HG02970 (cell line): Measurements from ENCODE around the gene RNF11.

Experiments
- ATAC-seq: cut with Tn5 transposase; IDR thresholded peaks from one replicate; pipeline ENCODE4 v1.9.1; 2021; ENCODE audit warnings: mild to moderate bottlenecking, moderate library complexity, moderate number of reproducible peaks; ENCODE audit not compliant: unreplicated experiment, low FRiP score

The RNF11 gene

DNA sequence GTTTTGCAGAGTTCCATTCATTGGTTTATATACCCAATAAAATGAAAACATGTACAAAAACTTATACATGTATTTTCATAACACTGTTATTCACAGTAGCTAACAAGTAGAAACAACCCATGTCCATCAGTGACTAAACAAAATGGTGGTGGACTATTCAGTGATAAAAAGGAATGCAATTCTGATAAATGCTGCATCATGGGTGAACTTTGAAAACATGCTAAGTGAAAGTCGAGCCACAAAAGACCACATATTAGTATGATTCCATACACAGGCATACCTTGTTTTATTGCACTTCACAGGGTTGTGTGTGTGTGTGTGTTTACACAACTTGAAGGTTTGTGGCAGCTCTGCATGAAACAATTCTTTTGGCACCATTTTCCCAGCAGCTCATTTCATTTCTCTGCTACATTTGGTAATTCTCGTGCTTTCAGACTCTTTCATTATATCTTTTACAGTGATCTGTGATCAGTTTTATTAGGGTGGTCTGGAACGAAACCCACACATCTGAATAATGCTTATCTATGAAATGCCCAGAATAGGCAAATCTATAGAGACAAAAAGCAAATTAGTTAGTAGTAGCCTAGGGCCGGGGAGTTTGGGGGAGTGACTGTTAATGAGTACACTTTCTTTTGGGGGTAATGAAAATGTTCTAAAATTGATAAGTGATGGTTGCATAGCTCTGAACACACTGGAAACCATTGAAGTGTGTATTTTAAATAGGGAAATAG lies 27.2 kb downstream of the RNF11 start:
- ATAC-seq, result no peak

- ATAC-seq, result no peak
These were observed 28.4 kb downstream of the RNF11 start for GRCh38 chr1:51264451-51264850.

- ATAC-seq, result no peak
These were observed 29.5 kb downstream of the RNF11 start for GRCh38 chr1:51265618-51266017.

GRCh38 chr1:51266181-51266580 lies 30.1 kb downstream of the RNF11 start:
- no peak for ATAC-seq

DNA sequence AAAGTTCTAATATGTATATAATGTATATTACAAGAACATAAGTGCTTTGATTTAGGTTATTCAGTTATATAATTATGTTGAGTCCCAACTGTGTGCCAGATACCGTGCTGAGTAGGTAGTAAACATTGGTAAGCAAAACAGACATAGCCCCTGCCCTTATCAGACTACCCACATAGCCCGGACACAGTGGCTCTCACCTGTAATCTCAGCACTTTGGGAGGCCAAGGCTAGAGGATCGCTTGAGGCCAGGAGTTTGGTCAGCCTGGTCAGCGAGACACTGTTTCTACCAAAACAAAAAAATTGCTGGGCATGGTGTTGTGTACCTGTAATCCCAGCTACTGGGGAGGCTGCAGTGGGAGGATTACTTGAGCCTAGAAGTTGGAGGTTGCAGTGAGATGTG lies 30.7 kb downstream of the RNF11 start:
- ATAC-seq, result no peak

DNA sequence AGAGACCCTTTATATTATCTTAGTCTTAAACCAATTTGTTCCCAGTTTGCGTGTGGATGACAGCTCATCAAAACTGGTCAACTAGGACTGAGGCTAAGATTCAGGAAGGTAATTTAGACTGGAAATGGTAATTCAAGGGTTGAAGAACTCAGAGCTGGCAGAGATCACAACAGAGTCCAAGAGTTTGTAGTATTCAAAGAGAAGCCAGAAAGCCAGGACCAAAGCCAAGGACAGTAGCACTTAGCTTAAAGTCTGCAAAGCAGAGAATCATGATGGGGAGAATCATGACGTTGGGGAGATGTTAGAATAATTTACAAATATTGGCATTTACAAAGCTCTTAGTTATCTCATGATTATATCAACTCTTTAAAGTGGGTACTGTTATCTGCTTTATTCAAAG lies 32.6 kb downstream of the RNF11 start:
- no peak for ATAC-seq

- no peak for ATAC-seq
These were observed 34.7 kb downstream of the RNF11 start for GRCh38 chr1:51270751-51271150.

DNA sequence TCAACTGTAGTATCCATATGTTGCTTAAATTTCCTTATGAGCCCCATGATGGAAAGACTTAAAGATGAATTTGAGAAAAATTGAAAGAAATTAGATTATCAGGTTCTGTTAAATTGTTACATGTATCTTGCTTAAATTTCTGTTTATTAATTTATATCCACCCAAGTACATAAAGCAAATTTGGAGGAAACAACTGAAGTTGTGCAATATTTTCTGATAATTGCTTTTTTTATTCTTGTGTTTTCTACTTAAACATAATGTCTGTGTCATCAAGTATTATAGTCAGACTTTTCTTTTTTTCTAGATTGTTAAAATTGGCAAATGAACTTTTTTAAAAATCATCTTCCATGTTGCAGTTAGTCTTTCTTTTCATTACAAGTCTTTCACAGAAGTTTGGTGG lies 36.8 kb downstream of the RNF11 start:
- ATAC-seq, result no peak

GRCh38 chr1:51274676-51275075 lies 38.6 kb downstream of the RNF11 start:
- no peak for ATAC-seq

DNA sequence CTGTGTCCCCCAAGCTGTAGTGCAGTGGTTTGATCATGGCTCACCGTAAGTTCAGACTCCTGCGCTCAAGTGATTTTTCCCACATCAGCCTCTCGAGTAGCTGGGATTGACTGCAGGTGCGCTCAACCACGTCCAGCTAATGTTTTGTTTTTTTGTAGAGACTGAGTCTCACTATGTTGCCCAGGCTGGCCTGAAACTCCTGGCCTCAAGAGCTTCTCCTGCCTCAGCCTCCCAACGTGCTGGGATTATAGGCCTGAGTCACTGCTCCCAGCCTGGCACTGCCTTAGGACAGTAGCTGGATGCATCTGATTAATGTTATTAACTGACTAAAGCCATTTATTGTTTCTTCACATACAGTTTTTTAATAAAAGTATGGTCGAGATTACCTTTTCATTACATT lies 40.2 kb downstream of the RNF11 start:
- no peak for ATAC-seq

DNA sequence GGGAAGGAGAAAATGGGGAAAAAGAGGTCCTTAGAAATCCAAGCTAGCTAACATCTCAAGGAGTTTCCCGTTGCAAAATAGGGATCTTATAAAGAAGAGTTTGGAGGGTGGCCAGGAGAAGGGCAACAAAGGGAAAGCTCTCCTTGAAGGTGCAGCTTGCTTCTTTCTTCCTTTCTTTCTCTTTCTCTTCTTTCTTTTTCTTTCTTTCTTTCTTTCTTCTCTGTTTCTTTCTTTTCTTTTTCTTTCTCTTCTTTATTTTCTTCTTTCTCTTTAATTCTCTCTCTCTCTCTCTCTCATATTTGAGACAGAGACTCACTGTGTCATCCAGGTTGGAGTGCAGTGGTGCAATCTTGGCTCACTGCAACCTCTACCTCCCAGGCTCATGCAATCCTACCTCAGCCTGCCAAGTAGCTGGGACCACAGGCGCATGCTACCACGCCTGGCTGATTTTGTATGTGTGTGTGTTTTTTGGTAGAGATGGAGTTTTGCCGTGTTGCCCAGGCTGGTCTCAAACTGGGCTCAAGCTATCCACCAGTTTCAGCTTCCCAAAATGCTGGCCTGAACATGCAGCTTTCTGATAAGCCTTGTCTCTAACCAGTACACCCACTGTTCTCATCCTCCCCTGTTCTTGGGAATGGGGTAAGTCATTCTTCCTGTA lies 44.4 kb downstream of the RNF11 start:
- ATAC-seq, result no peak

DNA sequence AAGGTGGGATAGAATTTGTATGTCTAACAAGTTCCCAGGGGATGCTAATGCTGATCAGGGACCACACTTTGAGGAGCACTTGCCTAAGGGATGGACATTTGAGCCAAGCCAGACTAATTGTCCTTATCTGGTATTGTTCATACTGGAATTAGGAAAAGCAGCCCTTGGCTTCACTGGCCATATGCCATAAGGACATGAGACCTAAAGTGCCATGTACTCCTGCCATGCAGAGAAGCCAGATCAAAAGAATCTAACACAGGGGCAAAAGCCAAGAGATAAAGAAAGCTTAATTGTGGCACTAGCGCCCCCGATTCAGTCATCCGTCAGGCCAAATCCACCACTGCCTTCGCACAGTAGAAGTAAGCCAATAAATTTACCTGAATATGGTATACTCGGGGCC lies 45.7 kb downstream of the RNF11 start:
- no peak for ATAC-seq

GRCh38 chr1:51282605-51283004 lies 46.5 kb downstream of the RNF11 start:
- no peak for ATAC-seq

DNA sequence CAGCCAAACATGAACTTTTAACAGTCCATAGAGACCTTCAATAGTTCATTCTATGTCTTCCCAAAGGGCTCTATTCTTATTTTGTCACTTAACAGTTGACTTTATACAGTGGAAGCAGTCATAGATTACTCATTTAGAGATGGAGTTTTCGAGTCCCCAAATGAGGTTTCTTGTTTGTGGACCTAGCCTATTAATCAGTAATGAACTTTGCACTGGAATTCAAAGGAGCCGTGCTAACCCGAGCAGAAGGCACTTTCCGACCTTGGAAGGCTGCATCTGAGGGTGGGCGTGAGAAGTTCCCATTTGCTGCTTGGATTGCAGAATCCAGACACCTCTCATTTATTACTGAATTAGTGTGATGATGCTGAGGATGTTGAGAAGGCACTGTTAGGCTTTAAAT lies 47.9 kb downstream of the RNF11 start:
- ATAC-seq, result no peak

DNA sequence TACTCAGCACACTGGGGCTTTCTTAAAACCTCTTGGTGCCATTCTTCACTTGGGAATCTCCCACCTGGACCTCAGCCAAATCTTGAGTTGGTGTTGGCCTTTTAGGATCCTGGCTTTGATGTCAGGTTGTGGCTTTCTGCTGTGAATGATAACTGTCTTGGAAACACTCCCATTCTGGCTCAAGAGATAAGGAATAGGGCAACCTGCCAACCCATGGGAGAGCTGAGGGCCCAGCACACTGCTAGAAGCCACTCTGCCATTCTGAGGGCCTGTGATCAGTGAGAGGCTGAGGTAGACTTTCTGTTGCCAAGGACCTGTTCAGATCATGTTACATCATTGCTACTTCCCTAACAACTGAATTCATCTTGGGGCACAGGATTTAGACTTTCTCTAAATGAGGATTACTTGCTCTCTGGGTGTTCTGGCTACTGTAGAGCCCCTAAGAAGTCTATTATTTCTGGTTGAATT lies 48.4 kb downstream of the RNF11 start:
- no peak for ATAC-seq

- no peak for ATAC-seq
These were observed 49.0 kb downstream of the RNF11 start for GRCh38 chr1:51285055-51285454.

GRCh38 chr1:51287966-51288365 lies 51.9 kb downstream of the RNF11 start:
- ATAC-seq, result no peak

GRCh38 chr1:51288578-51288977 lies 52.5 kb downstream of the RNF11 start:
- no peak for ATAC-seq

GRCh38 chr1:51289676-51290488 lies 53.8 kb downstream of the RNF11 start:
- ATAC-seq, result no peak

DNA sequence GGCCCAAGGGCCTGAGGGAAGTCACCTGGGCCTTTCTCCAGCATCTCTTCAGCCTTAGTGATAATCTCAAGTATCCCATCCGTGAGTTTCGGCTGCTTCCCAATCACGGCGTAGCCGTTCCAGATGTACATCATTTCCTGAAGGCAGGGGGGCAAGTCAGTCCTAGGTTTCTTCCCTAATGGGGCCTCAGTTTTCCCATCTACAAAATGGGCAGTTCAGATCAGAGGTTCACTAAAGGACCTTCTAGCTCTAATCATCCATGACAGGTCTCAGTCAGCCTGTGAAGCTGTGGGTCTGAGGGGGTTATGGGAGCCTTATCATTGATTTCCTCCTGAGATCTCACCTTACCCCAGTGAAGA lies 54.4 kb downstream of the RNF11 start:
- ATAC-seq, result no peak

GRCh38 chr1:51293898-51294515 lies 57.9 kb downstream of the RNF11 start:
- no peak for ATAC-seq
